GM12878 (cell line): Measurements from ENCODE around the gene ARHGEF6. TPM values are rescaled to one million over a fixed set of nuclear protein-coding genes. Genes with fewer than 3 reads are reported as not detected.

Experiments used
- ATF7 ChIP-seq: fragments of 450-650 bp; IDR thresholded peaks from 2 replicates; pipeline ENCODE4 v1.6.1; 2016; ENCODE audit warnings: low read depth, mild to moderate bottlenecking
- BACH1 ChIP-seq: fragments of 450-650 bp; IDR thresholded peaks from 2 replicates; pipeline ENCODE4 v1.6.1; 2017; ENCODE audit warnings: mild to moderate bottlenecking, borderline replicate concordance
- GABPA ChIP-seq: IDR thresholded peaks from 2 replicates; pipeline ENCODE4 v1.6.1; 2014; ENCODE audit warnings: antibody characterized with exemption, low read depth, mild to moderate bottlenecking, inconsistent platforms
- HDAC6 ChIP-seq: fragments of 200-600 bp; sonication (generic); IDR thresholded peaks from one replicate; pipeline ENCODE4 v1.8.0; 2017; ENCODE audit warnings: antibody characterized with exemption; ENCODE audit not compliant: unreplicated experiment
- HDGF ChIP-seq: fragments of 450-650 bp; IDR thresholded peaks from 2 replicates; pipeline ENCODE4 v1.6.1; 2016; ENCODE audit warnings: antibody characterized with exemption
- IKZF1 ChIP-seq: fragments of 450-650 bp; conservative IDR thresholded peaks from 2 replicates; pipeline ENCODE4 v1.6.1; 2017; ENCODE audit warnings: antibody characterized with exemption, mild to moderate bottlenecking
- KLF5 ChIP-seq: fragments of 450-650 bp; IDR thresholded peaks from 2 replicates; pipeline ENCODE4 v1.6.1; 2014; ENCODE audit warnings: mild to moderate bottlenecking; ENCODE audit not compliant: partially characterized antibody
- NFIC ChIP-seq: IDR thresholded peaks from 2 replicates; pipeline ENCODE4 v1.6.1; 2012; ENCODE audit warnings: low read depth, mild to moderate bottlenecking, inconsistent platforms, low read length, moderate library complexity
- PAX8 ChIP-seq: fragments of 450-650 bp; IDR thresholded peaks from 2 replicates; pipeline ENCODE4 v1.6.1; 2017; ENCODE audit warnings: mild to moderate bottlenecking, moderate library complexity
- RCOR1 ChIP-seq: conservative IDR thresholded peaks from 2 replicates; pipeline ENCODE4 v1.6.1; 2012; ENCODE audit warnings: low read depth, low read length, improper control_type of control experiment
- SMC3 ChIP-seq: IDR thresholded peaks from 2 replicates; pipeline ENCODE4 v1.6.1; 2011; ENCODE audit warnings: low read length, improper control_type of control experiment, borderline replicate concordance
- SPI1 ChIP-seq: IDR thresholded peaks from 2 replicates; pipeline ENCODE4 v1.6.1; 2011; ENCODE audit warnings: low read depth, mild to moderate bottlenecking, low read length, moderate library complexity, borderline replicate concordance; ENCODE audit not compliant: insufficient read depth
- STAT3 ChIP-seq: IDR thresholded peaks from 2 replicates; pipeline ENCODE4 v1.6.1; 2011; ENCODE audit warnings: low read depth, low read length, improper control_type of control experiment
- ZSCAN29 ChIP-seq: fragments of 450-650 bp; IDR thresholded peaks from 2 replicates; pipeline ENCODE4 v1.6.1; 2017; ENCODE audit warnings: mild to moderate bottlenecking, moderate library complexity
- polyA plus RNA-seq, 11 experiments: library from polyadenylated mRNA; depleted of rRNA in 4 of 11; unstranded in 6 of 11; stranded (reverse) in 5 of 11; fragments of >200 nt; fragmentation: Nextera tagmentation in 4 of 11; fragmentation: Illumina TruSeq in 1 of 11; extraction: Ambion mirVana in 4 of 11; extraction: Trizol in 1 of 11; gene quantifications; 1 replicate in 1 of 11; 2 replicates in 10 of 11; pipeline versions ENCODE4 v1.2.1 to v1.2.3, GENCODE V29; 2011 to 2016; ENCODE audit warnings: inconsistent platforms in 2 of 11, missing spikeins in 2 of 11, low read depth in 1 of 11
- total RNA-seq, 4 experiments: library from RNA; depleted of rRNA in 3 of 4; stranded (reverse); fragments of >200 nt in 3 of 4; fragmentation: Illumina TruSeq in 1 of 4; extraction: Trizol in 1 of 4; gene quantifications; 2 replicates each; pipeline versions ENCODE4 v1.2.1 to v1.2.3, GENCODE V29; 2013 to 2021
- TF ChIP-seq, protein P1 (sequence below): fragments of 150-350 bp; IDR thresholded peaks from 2 replicates; pipeline ENCODE4 v1.6.1; 2016; ENCODE audit warnings: low read depth, low read length
- TF ChIP-seq, protein P2 (sequence below): fragments of 450-650 bp; IDR thresholded peaks from 2 replicates; pipeline ENCODE4 v1.6.1; 2016; ENCODE audit warnings: mild to moderate bottlenecking
- TF ChIP-seq, protein P3 (sequence below): fragments of 450-650 bp; formaldehyde crosslinking; IDR thresholded peaks from 2 replicates; pipeline ENCODE4 v1.4.0; 2022; ENCODE audit warnings: mild to moderate bottlenecking, moderate library complexity
- TF ChIP-seq, protein P4 (sequence below): IDR thresholded peaks from 2 replicates; pipeline ENCODE4 v1.6.1; 2012; ENCODE audit warnings: low read length, inconsistent platforms
- TF ChIP-seq, protein P5 (sequence below): fragments of 450-650 bp; IDR thresholded peaks from 2 replicates; pipeline ENCODE4 v1.6.1; 2017; ENCODE audit warnings: low read depth, mild to moderate bottlenecking, moderate library complexity

ARHGEF6 gene
- total and polyA plus RNA-seq, 10 of the 15 experiments (the other 5 are each of a cell fraction or from before 2014, with no cell fraction given), result 5.4 to 29.7 (median 18.0) TPM

DNA sequence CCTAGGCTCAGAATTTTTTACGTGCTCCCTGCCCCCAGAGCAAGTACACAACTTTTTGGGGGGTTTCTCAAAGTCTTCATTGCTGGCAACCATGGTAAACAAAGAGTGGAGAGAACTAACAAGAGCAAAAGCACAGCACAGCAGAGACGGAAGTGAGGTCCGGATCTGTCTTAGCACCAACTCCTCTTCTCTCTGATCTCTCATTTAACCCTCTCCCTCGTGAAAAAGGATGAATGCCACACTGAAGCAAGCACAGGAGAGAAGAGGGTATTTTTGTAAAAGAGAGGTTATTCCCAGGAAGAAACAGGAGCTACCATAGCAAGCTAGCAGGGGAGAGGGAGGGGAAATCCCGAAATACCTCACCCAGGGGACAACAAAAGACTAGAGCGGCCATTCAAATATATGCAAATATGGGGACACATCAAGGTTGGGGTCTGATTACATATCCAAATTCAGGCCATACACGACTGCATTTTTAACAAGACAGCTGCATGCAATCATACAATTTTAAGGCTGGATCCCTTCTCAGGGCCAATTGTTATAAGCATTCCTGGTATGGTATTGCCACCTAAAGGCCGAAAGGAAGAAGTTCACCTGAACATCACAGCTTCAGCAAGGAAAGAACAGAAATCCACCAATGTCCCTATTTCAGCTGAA is 86.2 kb downstream of the ARHGEF6 start (continued):
- TF ChIP-seq, protein P1, sequence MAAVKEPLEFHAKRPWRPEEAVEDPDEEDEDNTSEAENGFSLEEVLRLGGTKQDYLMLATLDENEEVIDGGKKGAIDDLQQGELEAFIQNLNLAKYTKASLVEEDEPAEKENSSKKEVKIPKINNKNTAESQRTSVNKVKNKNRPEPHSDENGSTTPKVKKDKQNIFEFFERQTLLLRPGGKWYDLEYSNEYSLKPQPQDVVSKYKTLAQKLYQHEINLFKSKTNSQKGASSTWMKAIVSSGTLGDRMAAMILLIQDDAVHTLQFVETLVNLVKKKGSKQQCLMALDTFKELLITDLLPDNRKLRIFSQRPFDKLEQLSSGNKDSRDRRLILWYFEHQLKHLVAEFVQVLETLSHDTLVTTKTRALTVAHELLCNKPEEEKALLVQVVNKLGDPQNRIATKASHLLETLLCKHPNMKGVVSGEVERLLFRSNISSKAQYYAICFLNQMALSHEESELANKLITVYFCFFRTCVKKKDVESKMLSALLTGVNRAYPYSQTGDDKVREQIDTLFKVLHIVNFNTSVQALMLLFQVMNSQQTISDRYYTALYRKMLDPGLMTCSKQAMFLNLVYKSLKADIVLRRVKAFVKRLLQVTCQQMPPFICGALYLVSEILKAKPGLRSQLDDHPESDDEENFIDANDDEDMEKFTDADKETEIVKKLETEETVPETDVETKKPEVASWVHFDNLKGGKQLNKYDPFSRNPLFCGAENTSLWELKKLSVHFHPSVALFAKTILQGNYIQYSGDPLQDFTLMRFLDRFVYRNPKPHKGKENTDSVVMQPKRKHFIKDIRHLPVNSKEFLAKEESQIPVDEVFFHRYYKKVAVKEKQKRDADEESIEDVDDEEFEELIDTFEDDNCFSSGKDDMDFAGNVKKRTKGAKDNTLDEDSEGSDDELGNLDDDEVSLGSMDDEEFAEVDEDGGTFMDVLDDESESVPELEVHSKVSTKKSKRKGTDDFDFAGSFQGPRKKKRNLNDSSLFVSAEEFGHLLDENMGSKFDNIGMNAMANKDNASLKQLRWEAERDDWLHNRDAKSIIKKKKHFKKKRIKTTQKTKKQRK, result no peak
- no peak for TF ChIP-seq RCOR1
- no peak for TF ChIP-seq HDGF
- peak; percentile 46; the same call in 1 of the 2 replicates for TF ChIP-seq ATF7
- TF ChIP-seq, protein P2, sequence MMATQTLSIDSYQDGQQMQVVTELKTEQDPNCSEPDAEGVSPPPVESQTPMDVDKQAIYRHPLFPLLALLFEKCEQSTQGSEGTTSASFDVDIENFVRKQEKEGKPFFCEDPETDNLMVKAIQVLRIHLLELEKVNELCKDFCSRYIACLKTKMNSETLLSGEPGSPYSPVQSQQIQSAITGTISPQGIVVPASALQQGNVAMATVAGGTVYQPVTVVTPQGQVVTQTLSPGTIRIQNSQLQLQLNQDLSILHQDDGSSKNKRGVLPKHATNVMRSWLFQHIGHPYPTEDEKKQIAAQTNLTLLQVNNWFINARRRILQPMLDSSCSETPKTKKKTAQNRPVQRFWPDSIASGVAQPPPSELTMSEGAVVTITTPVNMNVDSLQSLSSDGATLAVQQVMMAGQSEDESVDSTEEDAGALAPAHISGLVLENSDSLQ, result no peak
- TF ChIP-seq IKZF1, result 0 out of 2 replicates have a peak, but pooled peaks have one; percentile 13
- TF ChIP-seq, protein P3, sequence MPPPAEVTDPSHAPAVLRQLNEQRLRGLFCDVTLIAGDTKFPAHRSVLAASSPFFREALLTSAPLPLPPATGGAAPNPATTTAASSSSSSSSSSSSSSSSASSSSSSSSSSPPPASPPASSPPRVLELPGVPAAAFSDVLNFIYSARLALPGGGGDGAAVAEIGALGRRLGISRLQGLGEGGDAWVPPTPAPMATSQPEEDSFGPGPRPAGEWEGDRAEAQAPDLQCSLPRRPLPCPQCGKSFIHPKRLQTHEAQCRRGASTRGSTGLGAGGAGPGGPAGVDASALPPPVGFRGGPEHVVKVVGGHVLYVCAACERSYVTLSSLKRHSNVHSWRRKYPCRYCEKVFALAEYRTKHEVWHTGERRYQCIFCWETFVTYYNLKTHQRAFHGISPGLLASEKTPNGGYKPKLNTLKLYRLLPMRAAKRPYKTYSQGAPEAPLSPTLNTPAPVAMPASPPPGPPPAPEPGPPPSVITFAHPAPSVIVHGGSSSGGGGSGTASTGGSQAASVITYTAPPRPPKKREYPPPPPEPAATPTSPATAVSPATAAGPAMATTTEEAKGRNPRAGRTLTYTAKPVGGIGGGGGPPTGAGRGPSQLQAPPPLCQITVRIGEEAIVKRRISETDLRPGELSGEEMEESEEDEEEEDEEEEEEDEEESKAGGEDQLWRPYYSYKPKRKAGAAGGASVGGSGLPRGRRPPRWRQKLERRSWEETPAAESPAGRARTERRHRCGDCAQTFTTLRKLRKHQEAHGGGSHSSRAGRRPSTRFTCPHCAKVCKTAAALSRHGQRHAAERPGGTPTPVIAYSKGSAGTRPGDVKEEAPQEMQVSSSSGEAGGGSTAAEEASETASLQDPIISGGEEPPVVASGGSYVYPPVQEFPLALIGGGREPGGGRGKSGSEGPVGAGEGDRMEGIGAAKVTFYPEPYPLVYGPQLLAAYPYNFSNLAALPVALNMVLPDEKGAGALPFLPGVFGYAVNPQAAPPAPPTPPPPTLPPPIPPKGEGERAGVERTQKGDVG (CRISPR knock-in tag), result no peak
- no peak for TF ChIP-seq GABPA
- no peak for TF ChIP-seq KLF5
- no peak for TF ChIP-seq NFIC
- no peak for TF ChIP-seq SPI1
- TF ChIP-seq STAT3, result no peak
- no peak for TF ChIP-seq ZSCAN29
- TF ChIP-seq HDAC6, result no peak
- peak; percentile 93 for TF ChIP-seq SMC3
- TF ChIP-seq, protein P4, sequence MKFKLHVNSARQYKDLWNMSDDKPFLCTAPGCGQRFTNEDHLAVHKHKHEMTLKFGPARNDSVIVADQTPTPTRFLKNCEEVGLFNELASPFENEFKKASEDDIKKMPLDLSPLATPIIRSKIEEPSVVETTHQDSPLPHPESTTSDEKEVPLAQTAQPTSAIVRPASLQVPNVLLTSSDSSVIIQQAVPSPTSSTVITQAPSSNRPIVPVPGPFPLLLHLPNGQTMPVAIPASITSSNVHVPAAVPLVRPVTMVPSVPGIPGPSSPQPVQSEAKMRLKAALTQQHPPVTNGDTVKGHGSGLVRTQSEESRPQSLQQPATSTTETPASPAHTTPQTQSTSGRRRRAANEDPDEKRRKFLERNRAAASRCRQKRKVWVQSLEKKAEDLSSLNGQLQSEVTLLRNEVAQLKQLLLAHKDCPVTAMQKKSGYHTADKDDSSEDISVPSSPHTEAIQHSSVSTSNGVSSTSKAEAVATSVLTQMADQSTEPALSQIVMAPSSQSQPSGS, result no peak
- TF ChIP-seq PAX8, result no peak
- no peak for TF ChIP-seq BACH1
- TF ChIP-seq, protein P5, sequence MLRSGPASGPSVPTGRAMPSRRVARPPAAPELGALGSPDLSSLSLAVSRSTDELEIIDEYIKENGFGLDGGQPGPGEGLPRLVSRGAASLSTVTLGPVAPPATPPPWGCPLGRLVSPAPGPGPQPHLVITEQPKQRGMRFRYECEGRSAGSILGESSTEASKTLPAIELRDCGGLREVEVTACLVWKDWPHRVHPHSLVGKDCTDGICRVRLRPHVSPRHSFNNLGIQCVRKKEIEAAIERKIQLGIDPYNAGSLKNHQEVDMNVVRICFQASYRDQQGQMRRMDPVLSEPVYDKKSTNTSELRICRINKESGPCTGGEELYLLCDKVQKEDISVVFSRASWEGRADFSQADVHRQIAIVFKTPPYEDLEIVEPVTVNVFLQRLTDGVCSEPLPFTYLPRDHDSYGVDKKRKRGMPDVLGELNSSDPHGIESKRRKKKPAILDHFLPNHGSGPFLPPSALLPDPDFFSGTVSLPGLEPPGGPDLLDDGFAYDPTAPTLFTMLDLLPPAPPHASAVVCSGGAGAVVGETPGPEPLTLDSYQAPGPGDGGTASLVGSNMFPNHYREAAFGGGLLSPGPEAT, result no peak
